Measurements from ENCODE around the gene NFAM1. TPM values are rescaled to one million over a fixed set of nuclear protein-coding genes. Genes with fewer than 3 reads are reported as not detected.

The NFAM1 gene
- total and polyA plus RNA-seq, 4 donors, result 0.36 to 3.8 (median 2.6) TPM

GRCh38 chr22:42425989-42426355 lies 6.2 kb downstream of the NFAM1 start:
- H3K9ac ChIP-seq (ENCODE audit: low read depth in 1 of 2, low read length in 2 of 2), result no peak overlapping the region
- H3K36me3 ChIP-seq (ENCODE audit: control insufficient read depth in 4 of 4, insufficient read depth in 3 of 4, low read depth in 1 of 4, low read length in 3 of 4), result no peaks in the 10 kb centered on the region
- no peak overlapping the region for H3K4me3 ChIP-seq (ENCODE audit: low read depth in 1 of 3, low read length in 3 of 3)
- TF ChIP-seq TAF1 (conservative IDR thresholded peaks at IDR 0.05) (no peak), RAD21 (IDR thresholded peaks at IDR 0.05) (no peak), JUND (IDR thresholded peaks at IDR 0.05) (no peak), NR2F2 (IDR thresholded peaks at IDR 0.05) (no peak), FOXA2 (IDR thresholded peaks at IDR 0.05) (no peak), HNF4G (IDR thresholded peaks at IDR 0.05) (no peak)
- TF ChIP-seq, protein P1, sequence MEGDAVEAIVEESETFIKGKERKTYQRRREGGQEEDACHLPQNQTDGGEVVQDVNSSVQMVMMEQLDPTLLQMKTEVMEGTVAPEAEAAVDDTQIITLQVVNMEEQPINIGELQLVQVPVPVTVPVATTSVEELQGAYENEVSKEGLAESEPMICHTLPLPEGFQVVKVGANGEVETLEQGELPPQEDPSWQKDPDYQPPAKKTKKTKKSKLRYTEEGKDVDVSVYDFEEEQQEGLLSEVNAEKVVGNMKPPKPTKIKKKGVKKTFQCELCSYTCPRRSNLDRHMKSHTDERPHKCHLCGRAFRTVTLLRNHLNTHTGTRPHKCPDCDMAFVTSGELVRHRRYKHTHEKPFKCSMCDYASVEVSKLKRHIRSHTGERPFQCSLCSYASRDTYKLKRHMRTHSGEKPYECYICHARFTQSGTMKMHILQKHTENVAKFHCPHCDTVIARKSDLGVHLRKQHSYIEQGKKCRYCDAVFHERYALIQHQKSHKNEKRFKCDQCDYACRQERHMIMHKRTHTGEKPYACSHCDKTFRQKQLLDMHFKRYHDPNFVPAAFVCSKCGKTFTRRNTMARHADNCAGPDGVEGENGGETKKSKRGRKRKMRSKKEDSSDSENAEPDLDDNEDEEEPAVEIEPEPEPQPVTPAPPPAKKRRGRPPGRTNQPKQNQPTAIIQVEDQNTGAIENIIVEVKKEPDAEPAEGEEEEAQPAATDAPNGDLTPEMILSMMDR (IDR thresholded peaks at IDR 0.05; ENCODE audit: low read depth, low read length, missing input control), result no peak
- H3K27ac ChIP-seq (ENCODE audit: low read depth in 1 of 2, low read length in 2 of 2), result no peak overlapping the region
- no peak for DNase-seq (ENCODE audit: low spot score)
- H3K4me1 ChIP-seq (ENCODE audit: control insufficient read depth in 4 of 4, insufficient read depth in 4 of 4, low read length in 3 of 4), result no peaks in the 10 kb centered on the region
- no peaks in the 10 kb centered on the region for H3K27me3 ChIP-seq (ENCODE audit: control insufficient read depth in 4 of 4, insufficient read depth in 4 of 4, low read length in 3 of 4)
- WGBS, result 77% methylated on average over 3 of the region's 3 CpGs
- H3K9me3 ChIP-seq (ENCODE audit: control insufficient read depth in 4 of 4, low read length in 3 of 4), result no peaks in the 10 kb centered on the region

DNA sequence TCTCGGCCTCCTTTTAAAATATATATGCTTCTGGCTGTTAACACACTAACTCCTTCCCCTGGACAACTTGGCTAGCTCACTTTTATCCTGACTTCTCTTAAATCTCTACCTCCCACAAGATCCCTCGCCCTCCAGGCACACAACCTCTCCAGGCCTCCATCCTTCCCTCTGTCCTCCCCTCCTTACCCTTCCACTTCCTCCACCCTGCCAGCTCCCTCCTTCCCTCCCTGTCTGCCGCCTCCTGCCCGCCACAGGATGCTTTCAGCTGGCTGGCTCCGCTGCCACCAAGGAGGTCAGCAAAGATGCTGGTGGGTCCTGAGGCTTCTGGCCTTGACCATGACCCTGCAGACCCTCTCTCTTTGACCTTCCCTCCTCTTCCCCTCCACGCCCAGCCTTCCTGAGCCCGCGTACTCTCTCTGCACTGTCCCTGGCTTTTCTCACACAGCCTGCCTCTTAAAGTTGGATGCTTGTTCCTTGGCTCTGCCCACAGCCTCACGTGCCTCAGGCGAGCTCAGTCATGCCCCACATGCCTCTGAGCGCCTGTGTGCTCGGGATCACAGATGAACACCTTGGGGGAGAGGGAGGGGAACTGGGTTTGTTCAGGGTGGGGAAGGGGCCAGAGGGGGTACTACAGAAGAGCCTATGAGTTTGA lies 6.7 kb downstream of the NFAM1 start:
- Histone ChIP-seq H3K27ac (ENCODE audit: low read depth in 1 of 2, low read length in 2 of 2) (no peak overlapping the region), H3K9me3 (ENCODE audit: control insufficient read depth in 4 of 4, low read length in 3 of 4) (no peaks in the 10 kb centered on the region), H3K4me1 (ENCODE audit: control insufficient read depth in 4 of 4, insufficient read depth in 4 of 4, low read length in 3 of 4) (no peaks in the 10 kb centered on the region), H3K4me3 (ENCODE audit: low read depth in 1 of 3, low read length in 3 of 3) (no peak overlapping the region), H3K36me3 (ENCODE audit: control insufficient read depth in 4 of 4, insufficient read depth in 3 of 4, low read depth in 1 of 4, low read length in 3 of 4) (no peaks in the 10 kb centered on the region), H3K27me3 (ENCODE audit: control insufficient read depth in 4 of 4, insufficient read depth in 4 of 4, low read length in 3 of 4) (no peaks in the 10 kb centered on the region), H3K9ac (ENCODE audit: low read depth in 1 of 2, low read length in 2 of 2) (no peak overlapping the region)
- no peak for DNase-seq (ENCODE audit: low spot score)
- WGBS, result 87% methylated on average over 12 of the region's 12 CpGs
- no peak for TF ChIP-seq TAF1 (conservative IDR thresholded peaks at IDR 0.05)

GRCh38 chr22:42419243-42419881 lies 12.8 kb downstream of the NFAM1 start:
- H3K27ac ChIP-seq (ENCODE audit: low read depth in 1 of 2, low read length in 2 of 2), result no peak overlapping the region
- H3K36me3 ChIP-seq (ENCODE audit: control insufficient read depth in 4 of 4, insufficient read depth in 3 of 4, low read depth in 1 of 4, low read length in 3 of 4), result no peaks in the 10 kb centered on the region
- 84% methylated on average over 18 of the region's 18 CpGs for WGBS
- DNase-seq (ENCODE audit: low spot score), result no peak
- no peak for TF ChIP-seq NR2F2 (IDR thresholded peaks at IDR 0.05)
- no peak for TF ChIP-seq HNF4G (IDR thresholded peaks at IDR 0.05)
- TF ChIP-seq TAF1 (conservative IDR thresholded peaks at IDR 0.05), result no peak
- TF ChIP-seq RAD21 (IDR thresholded peaks at IDR 0.05), result no peak
- no peak for TF ChIP-seq EGR1 (IDR thresholded peaks at IDR 0.05; ENCODE audit: low read depth in 2 of 2)
- TF ChIP-seq, protein P2, sequence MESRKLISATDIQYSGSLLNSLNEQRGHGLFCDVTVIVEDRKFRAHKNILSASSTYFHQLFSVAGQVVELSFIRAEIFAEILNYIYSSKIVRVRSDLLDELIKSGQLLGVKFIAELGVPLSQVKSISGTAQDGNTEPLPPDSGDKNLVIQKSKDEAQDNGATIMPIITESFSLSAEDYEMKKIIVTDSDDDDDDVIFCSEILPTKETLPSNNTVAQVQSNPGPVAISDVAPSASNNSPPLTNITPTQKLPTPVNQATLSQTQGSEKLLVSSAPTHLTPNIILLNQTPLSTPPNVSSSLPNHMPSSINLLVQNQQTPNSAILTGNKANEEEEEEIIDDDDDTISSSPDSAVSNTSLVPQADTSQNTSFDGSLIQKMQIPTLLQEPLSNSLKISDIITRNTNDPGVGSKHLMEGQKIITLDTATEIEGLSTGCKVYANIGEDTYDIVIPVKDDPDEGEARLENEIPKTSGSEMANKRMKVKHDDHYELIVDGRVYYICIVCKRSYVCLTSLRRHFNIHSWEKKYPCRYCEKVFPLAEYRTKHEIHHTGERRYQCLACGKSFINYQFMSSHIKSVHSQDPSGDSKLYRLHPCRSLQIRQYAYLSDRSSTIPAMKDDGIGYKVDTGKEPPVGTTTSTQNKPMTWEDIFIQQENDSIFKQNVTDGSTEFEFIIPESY (IDR thresholded peaks at IDR 0.05), result no peak
- no peak for TF ChIP-seq GABPA (IDR thresholded peaks at IDR 0.05 in 1 of 2, conservative IDR thresholded peaks at IDR 0.05 in 1 of 2)
- TF ChIP-seq, protein P1 (IDR thresholded peaks at IDR 0.05; ENCODE audit: low read depth, low read length, missing input control), result no peak
- TF ChIP-seq REST (IDR thresholded peaks at IDR 0.05), result no peak
- H3K9me3 ChIP-seq (ENCODE audit: control insufficient read depth in 4 of 4, low read length in 3 of 4), result no peaks in the 10 kb centered on the region
- no peak overlapping the region for H3K4me3 ChIP-seq (ENCODE audit: low read depth in 1 of 3, low read length in 3 of 3)
- H3K27me3 ChIP-seq (ENCODE audit: control insufficient read depth in 4 of 4, insufficient read depth in 4 of 4, low read length in 3 of 4), result no peaks in the 10 kb centered on the region
- no peaks in the 10 kb centered on the region for H3K4me1 ChIP-seq (ENCODE audit: control insufficient read depth in 4 of 4, insufficient read depth in 4 of 4, low read length in 3 of 4)
- H3K9ac ChIP-seq (ENCODE audit: low read depth in 1 of 2, low read length in 2 of 2), result no peak overlapping the region

Data from liver (tissue), 9 donors.